ENCODE data around the gene TTC32.

TTC32 gene

GRCh38 chr2:19916385-19916950 lies 14.7 kb upstream of the TTC32 start:
- in situ Hi-C loops (cut with MboI; ENCODE audit: low pct_unique_long_range_greater_than_20kb, low sequenced_read_pairs, unreplicated experiment): no loop called here
- DNase-seq (ENCODE audit: low spot score): no peak

GRCh38 chr2:19914266-19914975 lies 12.6 kb upstream of the TTC32 start:
- TF ChIP-seq CTCF (IDR thresholded peaks at IDR 0.05; ENCODE audit: extremely low read depth, insufficient read depth, missing control alignments): no peak
- DNase-seq (ENCODE audit: low spot score): no peak
- in situ Hi-C loops (cut with MboI; ENCODE audit: low pct_unique_long_range_greater_than_20kb, low sequenced_read_pairs, unreplicated experiment): no loop called here

More at GRCh38 chr2:19916385-19916950, 14.7 kb upstream of the TTC32 start:
- TF ChIP-seq CTCF (IDR thresholded peaks at IDR 0.05; ENCODE audit: extremely low read depth, insufficient read depth, missing control alignments): no peak

- TF ChIP-seq CTCF (IDR thresholded peaks at IDR 0.05; ENCODE audit: extremely low read depth, insufficient read depth, missing control alignments): no peak
- in situ Hi-C loops (cut with MboI; ENCODE audit: low pct_unique_long_range_greater_than_20kb, low sequenced_read_pairs, unreplicated experiment): no loop called here
- no peak for DNase-seq (ENCODE audit: low spot score)
Observed at GRCh38 chr2:19911808-19912509, 10.2 kb upstream of the TTC32 start.

GRCh38 chr2:19902216-19902740 lies 495 bp upstream of the TTC32 start:
- no peak for TF ChIP-seq CTCF (IDR thresholded peaks at IDR 0.05; ENCODE audit: extremely low read depth, insufficient read depth, missing control alignments)
- in situ Hi-C loops (cut with MboI; ENCODE audit: low pct_unique_long_range_greater_than_20kb, low sequenced_read_pairs, unreplicated experiment): no loop called here
- DNase-seq (ENCODE audit: low spot score): no peak

GRCh38 chr2:19900931-19901441 lies 797 bp downstream of the TTC32 start:
- peak; percentile 4 for DNase-seq (ENCODE audit: low spot score)
- no peak for TF ChIP-seq CTCF (IDR thresholded peaks at IDR 0.05; ENCODE audit: extremely low read depth, insufficient read depth, missing control alignments)
- in situ Hi-C loops (cut with MboI; ENCODE audit: low pct_unique_long_range_greater_than_20kb, low sequenced_read_pairs, unreplicated experiment): no loop called here
